Measurements from ENCODE around the gene HEXD.
"Not testable (repeated sequence)": the region's sequence is repeated elsewhere in the genome, so short reads cannot be mapped to it uniquely, and the experiment has no call there.

Gene HEXD

GRCh38 chr17:82397449-82398335, 20.5 kb upstream of the HEXD start:
- no peak for DNase-seq

- DNase-seq: no peak
Observed at GRCh38 chr17:82399041-82399441, 19.1 kb upstream of the HEXD start.

GRCh38 chr17:82399601-82400101, 18.5 kb upstream of the HEXD start:
- no peak for DNase-seq

GRCh38 chr17:82400206-82400605, 17.9 kb upstream of the HEXD start:
- peak; percentile 79 for DNase-seq

GRCh38 chr17:82400830-82401229, 17.3 kb upstream of the HEXD start:
- peak; percentile 82 for DNase-seq

- DNase-seq: no peak
Observed at GRCh38 chr17:82402865-82403264, 15.3 kb upstream of the HEXD start.

- no peak for DNase-seq
Observed at GRCh38 chr17:82403662-82404660, 14.2 kb upstream of the HEXD start.

GRCh38 chr17:82405051-82405450, 13.1 kb upstream of the HEXD start:
- no peak for DNase-seq

GRCh38 chr17:82406131-82406671, 11.9 kb upstream of the HEXD start:
- no peak for DNase-seq

GRCh38 chr17:82407255-82407654, 10.9 kb upstream of the HEXD start:
- no peak for DNase-seq

GRCh38 chr17:82408288-82408937, 9.7 kb upstream of the HEXD start:
- DNase-seq: no peak

GRCh38 chr17:82408938-82409318, 9.2 kb upstream of the HEXD start:
- DNase-seq: no peak

- no peak for DNase-seq
Observed at GRCh38 chr17:82410014-82410716, 8.0 kb upstream of the HEXD start.

GRCh38 chr17:82411396-82412053, 6.6 kb upstream of the HEXD start:
- DNase-seq: no peak

GRCh38 chr17:82412081-82412480, 6.1 kb upstream of the HEXD start:
- DNase-seq: not testable (repeated sequence)

- no peak for DNase-seq
Observed at GRCh38 chr17:82412535-82413520, 5.3 kb upstream of the HEXD start.

GRCh38 chr17:82414548-82415281, 3.4 kb upstream of the HEXD start:
- DNase-seq: no peak

- DNase-seq: no peak
Observed at GRCh38 chr17:82415336-82415735, 2.8 kb upstream of the HEXD start.

GRCh38 chr17:82415786-82416185, 2.4 kb upstream of the HEXD start:
- DNase-seq: no peak
